Activated CD4-positive, alpha-beta T cell treated with anti-CD3 and anti-CD28 coated beads, Interleukin-10, Interleukin-2, amounts not matched to agents 100 ng/mL and 50 ng/mL, durations not matched to agents 16 hours and 8 hours (primary cell): ENCODE data around the gene C1orf74.
A peak's percentile ranks its signal among the peaks of the same experiment; 100 is the strongest.

ENCODE experiments used
- DNase-seq: peaks from one replicate; pipeline ENCODE4 v3.0.0-alpha.2; 2020

The C1orf74 gene

DNA sequence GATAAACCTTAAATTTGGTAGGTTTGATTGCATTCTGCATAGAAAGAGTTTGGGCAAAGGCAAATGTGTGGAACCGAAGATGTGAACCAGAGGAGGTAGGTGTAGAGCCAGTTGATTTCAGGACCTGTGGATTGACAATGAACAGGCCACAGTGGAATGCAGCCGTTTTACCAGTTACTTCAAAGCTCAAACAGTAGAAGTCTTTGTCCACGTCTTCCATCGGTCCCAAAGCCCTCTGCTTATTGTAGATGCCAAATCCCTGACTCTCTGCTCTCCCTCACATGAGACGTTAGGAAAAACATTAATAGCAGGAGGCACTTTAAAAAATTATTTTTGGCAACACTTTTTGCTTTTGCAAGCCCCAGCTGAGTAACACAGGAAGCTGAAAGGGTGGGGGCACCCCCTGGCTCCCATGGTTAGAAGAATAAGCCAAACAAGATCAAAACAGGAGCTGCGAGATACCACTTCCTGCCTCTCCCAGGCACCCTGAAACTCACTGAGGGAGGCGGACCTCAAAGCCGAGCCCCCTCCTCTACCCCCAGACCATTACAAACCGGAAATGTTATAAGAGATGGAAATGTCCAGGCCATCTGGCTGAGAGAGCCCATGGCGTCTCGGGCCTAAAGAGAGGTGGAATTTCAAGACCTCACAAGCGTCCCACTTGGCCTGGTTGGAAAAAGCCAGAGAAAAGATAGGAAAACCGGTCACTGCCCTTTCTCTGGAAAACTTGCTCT, 15.0 kb downstream of the C1orf74 start:
- DNase-seq = peak; percentile 93

GRCh38 chr1:209768354-209768774, 16.0 kb downstream of the C1orf74 start:
- peak; percentile 97 for DNase-seq

- DNase-seq = no peak
Measured at GRCh38 chr1:209767706-209768105, 16.7 kb downstream of the C1orf74 start.

DNA sequence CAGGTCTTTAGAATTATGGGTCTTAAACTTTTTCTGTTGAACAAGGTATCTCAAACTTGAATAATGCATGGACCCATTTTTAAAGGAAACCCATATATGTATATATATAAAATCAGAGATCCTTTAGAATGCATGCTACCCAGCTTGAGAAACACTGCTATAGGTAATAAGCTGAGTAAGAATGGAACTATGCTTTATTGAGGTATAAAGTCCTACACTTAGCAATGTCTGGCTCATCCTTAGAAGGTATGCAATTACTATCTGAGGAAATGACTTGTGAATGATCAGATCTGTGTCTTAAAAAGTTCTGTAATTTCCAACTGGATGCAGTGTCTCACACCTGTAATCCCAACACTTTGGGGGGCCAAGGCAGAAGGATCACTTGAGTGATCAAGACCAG, 17.3 kb downstream of the C1orf74 start:
- DNase-seq = peak; percentile 67

GRCh38 chr1:209766051-209766450, 18.3 kb downstream of the C1orf74 start:
- DNase-seq = peak; percentile 63

DNA sequence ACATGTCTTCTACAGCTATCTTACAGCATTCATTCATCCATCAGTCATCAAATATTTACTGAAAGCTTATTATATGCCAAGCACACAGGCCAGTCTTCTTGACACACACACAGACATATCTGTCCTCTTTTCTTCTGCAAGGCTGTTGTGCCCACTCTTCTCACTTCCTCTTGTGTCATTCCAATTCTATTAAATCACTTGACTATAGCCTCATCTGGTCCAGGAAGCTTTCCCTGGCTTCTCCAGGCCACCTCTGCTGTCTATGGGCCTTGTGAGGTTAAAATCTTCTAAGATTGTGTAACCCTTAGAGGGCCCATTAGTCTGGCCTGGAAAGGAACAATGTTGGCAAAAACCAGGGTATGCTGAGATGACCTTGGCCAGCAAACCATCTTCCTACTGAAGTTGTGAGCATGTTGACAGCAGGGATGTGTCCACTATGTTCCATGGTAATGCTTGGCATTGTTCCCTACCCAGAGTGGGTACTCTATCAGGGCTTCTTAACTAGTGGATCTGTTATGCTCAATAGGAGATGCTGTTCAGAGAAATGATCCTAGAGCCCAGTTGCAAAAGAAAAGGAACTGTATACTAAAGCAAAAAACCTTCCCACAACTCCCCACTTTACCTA, 23.2 kb downstream of the C1orf74 start:
- DNase-seq = no peak

DNA sequence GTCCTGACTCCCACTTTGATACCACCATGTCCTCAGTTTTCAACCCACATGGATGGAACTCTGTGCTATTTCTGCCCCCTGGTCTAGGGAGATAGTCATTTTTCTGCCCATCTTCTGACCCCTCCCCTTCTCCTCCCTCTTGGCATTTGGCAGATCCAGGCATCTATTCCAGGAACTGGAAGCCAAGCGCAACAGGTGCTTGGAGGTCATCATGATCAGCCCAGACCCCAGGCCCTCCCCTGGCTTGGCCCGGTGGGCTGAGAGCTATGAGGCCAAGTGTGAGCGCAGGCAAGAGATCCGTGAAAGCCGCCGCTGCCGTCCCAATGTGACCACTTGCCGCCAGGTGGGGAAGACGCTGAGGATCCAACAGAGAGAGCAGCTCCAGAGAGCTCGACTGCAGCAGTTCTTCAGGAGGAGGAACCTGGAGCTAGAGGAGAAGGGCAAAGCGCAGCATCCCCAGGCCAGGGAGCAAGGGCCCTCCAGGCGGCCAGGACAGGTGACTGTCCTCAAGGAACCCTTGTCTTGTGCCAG, 24.5 kb downstream of the C1orf74 start:
- no peak for DNase-seq

GRCh38 chr1:209758400-209758799, 26.0 kb downstream of the C1orf74 start:
- no peak for DNase-seq

- peak; percentile 74 for DNase-seq
Measured at GRCh38 chr1:209756615-209757445, 27.5 kb downstream of the C1orf74 start.

- peak; percentile 96 for DNase-seq
Measured at GRCh38 chr1:209755926-209756614, 28.3 kb downstream of the C1orf74 start, which contains the start of gene TRAF3IP3. Gene TRAF3IP3, plus strand, starts transcription at chr1:209756053. Its CDS starts 3,987 bp downstream, at chr1:209760040.

- DNase-seq = no peak
Measured at GRCh38 chr1:209755256-209755655, 29.1 kb downstream of the C1orf74 start.

- no peak for DNase-seq
Measured at GRCh38 chr1:209752890-209753289, 31.5 kb downstream of the C1orf74 start.

GRCh38 chr1:209751627-209752231, 32.6 kb downstream of the C1orf74 start:
- peak; percentile 95 for DNase-seq

- DNase-seq = no peak
Measured at GRCh38 chr1:209749670-209750323, 34.6 kb downstream of the C1orf74 start.

- peak; percentile 64 for DNase-seq
Measured at GRCh38 chr1:209749205-209749604, 35.2 kb downstream of the C1orf74 start.

- DNase-seq = no peak
Measured at GRCh38 chr1:209748620-209749019, 35.7 kb downstream of the C1orf74 start.

- peak; percentile 97 for DNase-seq
Measured at GRCh38 chr1:209747580-209748262, 36.6 kb downstream of the C1orf74 start.

- DNase-seq = no peak
Measured at GRCh38 chr1:209746451-209747165, 37.8 kb downstream of the C1orf74 start.

DNA sequence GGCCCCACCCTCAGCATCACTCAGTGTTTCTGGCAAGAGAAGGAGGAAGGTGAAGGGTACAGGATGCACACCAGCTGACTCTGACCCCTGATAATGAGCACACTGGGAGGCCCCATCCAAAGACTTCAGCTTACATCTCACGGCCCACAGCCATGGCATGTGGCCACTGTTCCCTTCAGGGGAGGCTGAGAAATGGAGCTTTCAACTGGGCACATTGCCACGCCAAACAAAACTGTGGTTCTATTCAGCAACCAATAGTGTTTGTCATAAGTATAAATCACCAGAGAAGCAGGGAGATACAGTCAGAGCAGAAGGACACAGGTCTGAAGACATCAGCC, 41.2 kb downstream of the C1orf74 start:
- DNase-seq = no peak

DNA sequence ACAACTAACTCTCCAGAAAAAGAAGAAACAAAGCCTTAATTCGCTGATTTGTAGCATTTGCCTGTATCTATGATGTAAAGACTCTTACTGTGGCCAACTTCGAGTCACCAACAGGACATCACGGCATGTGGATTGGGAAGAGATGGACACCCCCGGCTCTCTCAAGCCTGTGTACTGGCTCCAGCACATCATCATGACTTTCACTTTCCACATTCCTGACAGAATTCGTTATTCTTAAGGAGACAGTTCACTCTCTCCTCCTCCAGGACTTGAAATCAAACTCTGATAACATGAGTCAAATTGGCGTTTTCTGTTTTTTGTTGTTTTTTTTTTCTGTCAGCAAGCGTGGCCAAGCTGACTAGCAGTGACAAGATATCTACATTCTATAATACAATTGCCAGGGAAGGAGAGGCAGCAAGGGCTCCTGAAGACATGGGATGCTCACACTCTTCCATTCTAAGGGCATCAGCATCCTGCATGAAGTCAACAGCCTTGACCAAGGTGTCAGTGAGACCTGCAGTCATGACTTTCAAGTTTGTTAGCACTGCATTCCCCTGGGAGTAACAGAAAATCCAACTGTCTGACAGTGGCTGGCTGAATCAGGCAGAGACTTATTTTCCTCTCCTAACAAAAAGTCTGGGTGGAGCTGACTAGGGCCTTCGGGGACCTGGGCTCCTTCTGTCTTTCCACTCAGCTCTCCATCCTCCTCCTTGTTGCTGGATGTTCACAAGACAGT, 41.8 kb downstream of the C1orf74 start:
- DNase-seq = no peak
